HCEC 1CT (cell line): ENCODE results near the gene SORCS2.

Experiments
- DNase-seq: peaks from one replicate; pipeline ENCODE4 v3.0.0-alpha.2; 2017

Gene SORCS2

DNA sequence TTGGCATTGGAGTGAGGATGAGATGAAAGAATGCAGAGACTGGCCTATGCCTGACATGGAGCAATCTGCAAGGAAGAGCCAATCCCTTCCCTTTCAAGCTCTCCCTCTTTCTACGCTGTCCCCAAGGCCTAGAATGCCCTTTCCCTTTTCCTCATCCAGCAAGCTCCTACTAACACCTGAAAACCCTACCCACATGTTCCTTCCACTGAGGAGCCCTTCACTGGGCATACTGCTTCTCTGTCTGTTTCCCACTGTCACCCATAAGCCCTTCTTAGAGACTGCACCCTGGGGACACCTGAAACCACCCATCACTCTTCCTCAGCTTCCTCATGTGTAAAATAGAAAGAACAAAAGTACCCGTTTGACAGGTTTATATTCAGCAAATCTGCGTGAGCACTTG lies 492.0 kb downstream of the SORCS2 start:
- no peak for DNase-seq

DNA sequence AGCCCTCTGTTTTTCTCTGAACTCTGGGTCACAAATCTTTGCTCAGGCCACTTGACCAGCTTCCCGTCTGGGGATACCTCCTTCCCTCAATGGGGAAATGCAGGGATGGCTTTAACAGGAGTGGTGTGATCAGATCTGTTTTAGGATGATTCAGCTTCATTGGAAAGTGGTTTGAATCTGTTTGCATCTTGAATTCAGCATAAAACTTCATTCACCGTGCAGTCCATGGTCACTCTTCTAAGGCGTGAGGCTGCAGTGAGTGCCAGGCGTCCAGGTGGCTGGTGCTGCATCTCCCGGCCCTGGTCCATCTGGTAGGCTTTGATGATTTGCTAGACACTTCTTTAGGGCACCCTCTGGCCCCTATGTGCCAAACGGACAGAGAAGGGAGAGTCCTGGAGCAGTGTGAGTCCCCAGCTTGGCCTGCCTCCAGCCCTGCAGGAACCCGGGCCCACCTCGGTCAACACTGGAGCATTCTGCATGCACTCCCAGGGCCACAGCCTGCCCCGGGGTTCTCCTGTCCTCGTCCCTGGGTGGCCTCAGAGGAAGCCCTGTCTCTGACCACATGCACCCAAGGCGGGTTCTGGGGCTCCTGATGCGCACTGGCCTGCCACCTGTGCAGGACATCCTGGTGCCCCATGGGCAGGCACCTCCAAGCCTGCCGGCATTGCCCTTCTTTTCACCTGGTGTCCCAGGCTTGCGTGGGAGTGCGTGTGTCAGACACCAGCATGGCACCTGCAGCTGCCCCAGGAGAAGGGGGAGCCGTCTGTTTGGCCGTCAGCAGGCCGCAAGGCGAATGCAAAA lies 493.9 kb downstream of the SORCS2 start:
- no peak for DNase-seq

DNA sequence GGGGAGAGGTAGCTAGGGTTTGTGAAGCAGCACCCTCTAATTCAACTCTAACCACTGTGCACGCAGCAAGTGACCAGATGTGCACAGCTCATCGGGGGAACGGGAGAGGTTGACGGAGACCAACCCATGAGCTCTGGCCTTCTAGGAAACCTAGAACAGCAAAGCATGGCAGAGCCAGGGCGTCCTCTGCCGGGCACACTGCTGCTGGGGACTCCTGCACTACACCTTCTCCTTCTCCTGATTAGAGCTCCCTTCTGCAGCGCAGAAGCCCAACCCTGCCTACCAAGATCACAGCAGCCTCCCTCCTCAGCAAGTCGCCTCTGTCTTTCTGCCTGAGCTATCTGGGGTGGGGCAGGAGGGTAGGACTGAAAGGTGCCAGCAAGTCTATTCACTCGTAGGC lies 494.7 kb downstream of the SORCS2 start:
- DNase-seq = no peak

DNA sequence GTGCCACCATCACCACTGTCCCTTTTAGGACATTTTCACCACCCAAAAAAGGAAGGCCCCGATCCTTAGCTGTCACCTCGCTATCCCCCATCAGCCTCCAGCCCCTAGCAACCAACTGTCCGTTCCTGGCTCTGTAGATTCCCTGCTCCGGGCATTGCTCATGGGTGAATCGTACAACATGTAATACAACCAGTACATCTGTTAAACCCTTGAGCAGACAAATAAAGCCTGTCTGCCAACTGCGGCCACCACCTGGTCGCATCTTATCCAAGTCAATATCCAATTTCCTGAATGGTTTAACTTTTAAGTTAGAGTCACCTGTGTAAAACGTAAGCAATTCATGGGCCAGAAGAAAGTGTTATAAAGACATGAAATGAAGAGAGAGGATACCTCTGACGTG lies 495.5 kb downstream of the SORCS2 start:
- DNase-seq = no peak

DNA sequence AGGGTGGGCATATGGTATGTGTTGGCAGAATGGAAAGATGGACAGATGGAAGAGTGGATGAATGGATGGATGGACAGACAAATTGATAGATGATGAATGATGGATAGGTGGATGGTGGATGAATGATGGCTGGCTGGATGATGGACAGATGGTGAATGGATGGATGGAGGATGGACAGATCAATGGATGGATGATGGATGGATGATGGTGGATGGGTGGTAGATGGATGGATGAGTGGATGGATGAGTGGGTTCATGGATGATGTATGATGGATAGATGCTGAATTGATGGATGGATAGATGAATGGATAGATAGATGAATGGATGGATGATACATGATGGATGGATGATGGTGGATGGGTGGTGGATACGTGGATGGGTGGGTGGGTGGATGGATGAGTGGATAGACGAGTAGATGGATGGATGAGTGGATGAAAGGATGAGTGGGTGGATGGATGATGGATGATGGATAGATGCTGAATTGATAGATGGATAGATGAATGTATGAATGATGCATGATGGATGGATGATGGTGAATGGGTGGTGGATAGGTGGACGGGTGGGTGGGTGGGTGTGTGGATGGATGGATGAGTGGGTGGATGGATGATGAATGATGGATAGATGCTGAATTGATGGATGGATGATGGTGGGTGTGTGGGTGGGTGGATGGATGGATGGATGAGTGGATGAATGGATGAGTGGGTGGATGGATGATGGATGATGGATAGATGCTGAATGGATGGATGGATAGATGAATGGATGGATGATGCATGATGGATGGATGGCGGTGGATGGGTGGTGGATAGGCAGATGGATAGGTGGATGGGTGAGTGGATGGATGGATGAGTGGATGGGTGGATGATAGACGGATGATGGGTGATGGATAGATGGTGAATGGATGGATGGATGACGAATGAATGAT lies 497.7 kb downstream of the SORCS2 start:
- no peak for DNase-seq

DNA sequence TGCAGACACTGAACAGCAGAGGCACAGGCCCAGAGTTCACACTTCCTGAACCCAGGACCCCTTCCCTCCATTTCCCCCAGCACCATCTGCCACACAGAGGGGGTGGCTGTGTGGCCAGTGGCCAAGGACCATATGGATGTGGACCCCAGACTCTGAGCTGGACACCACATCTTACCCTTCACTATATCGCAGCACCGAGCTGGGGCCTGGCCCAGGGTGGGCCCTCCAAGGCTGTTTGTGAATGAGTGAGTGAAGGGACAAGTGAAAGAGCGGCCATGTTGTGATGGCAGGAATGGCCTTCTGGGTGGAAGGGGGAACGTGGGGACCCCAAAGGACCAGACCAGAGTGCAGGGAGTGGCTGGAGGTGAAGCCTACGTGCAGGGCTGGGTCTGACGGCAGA lies 498.7 kb downstream of the SORCS2 start:
- no peak for DNase-seq

DNA sequence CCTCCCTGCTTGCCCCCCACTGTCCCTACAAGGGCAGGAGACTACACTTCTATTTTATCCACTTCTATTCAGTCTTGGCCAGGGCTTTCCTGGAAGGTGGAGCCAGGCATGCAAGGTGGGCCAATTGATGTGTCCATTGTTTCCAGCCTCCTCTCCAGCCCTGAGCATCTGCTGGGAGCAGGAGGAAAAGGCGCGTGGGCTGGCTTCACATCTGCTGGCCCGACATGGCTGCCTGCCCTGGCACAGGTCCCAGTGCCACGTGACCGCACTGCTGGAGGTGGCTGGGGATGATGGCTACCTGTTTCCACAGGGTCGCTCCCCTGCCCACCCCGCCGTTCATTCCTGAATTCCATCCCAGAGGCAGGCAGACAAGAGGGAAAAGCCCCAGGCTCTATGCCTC lies 499.6 kb downstream of the SORCS2 start:
- DNase-seq = no peak

DNA sequence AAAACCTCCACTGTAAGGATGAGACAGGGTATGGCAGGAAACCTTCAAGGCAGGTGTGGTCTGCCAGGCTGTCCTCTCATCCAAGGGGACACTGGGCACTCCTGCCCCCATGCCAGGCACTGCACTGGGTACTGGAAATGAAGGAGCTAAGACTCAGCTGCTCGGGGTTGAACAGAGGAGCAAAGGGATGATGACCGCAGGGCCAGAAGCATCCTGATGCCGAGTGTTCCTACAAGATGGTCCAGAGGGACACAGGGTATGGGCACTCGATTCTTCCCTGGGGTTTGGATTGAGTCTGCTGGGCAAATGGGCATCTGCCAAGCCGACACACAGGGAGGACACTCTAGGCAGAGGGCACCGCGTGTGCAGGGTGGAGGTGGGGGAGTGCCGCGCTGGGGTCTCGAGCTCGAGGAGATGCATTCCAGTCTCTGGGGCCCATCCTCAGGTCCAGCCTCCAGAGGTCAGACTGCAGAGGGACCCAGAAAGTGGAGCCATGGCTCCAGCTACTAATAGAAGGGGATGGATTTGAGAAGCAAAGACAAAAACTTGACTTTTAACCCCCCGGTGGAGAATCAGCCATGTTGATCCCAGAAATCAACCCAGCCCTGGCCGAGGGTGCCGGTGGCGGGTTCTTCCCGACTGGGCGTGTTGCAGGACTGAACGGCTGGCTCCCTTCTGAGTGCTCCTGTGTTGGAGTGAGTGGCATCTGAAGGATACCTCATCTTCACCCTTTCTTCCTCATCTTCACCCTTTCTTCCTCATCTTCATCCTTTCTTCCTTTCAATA lies 500.3 kb downstream of the SORCS2 start:
- DNase-seq = no peak

DNA sequence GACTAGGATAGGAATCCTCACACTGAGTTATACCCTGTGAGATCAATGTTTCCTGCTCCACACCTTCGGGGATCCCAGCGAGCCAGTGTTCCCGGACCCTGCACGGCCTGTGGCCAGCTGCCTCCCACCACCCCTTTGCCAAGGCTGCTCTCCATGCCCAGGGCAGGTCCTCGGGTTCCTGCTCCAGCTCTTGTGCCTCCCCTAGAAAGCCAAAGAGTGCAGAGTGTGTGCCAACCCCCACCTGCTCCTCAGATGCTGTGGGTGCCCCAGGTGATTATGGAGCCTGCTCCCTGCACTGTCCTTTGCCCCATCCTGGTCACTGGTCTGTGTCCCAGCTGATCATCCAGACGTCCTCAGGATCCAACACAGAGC lies 500.9 kb downstream of the SORCS2 start:
- DNase-seq = no peak

DNA sequence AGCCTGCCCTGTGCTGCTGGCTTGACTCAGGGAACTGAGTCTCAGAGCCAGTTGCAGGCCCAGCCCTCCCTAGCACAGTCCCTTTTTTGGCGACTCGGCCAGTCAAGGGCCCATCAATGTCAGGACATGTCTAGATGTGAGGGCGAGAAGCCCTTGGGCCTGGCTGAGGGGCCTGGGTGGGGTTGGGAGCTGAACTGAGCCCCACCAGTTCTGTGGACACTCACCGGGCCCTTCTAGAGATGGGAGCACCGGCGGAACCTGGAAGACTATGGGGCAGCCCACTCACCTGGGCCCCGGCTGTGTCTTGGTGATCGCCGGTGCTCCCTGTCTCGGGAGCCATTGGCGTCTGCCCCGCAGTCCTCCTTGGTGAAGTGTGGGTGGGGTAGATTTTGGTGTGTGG lies 501.4 kb downstream of the SORCS2 start:
- no peak for DNase-seq

DNA sequence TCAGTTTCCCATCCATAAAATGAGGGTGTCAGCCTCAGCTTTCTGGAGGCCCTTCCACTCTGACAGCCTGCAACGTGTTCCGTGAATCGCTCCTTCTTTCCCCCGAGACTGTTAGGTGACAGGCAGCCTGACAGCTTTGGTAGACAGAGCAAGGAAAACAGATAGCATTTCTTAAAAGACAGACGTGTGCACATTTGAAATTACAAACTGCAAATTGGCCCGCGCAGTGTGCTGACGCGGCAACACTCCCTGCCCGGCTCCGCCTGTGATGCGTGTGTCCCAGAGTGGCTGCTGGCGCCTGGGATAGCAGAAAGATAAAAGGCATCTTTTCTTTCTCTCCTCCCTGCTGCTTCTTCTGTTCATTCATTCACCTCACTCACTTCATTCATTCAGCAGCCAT lies 502.0 kb downstream of the SORCS2 start:
- no peak for DNase-seq

DNA sequence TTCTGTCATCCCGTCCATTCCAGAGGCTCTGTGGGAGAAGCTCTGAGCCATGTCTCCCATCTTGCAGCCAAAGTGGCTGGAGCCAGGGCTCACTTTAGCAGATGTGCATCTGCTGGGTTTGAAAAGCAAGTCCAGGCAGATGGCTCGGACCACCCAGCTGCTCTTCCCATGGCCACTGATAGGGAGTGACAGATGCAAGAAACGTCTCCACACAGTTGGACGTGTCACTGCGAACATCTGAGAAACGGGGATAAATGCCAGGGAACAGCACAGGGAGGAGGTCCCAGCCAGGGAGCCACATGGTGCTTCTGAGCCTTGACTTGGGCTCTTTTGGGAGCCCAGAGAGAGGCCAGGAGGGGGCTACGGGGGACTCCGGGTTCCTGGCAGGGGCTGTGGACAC lies 505.0 kb downstream of the SORCS2 start:
- DNase-seq = no peak

DNA sequence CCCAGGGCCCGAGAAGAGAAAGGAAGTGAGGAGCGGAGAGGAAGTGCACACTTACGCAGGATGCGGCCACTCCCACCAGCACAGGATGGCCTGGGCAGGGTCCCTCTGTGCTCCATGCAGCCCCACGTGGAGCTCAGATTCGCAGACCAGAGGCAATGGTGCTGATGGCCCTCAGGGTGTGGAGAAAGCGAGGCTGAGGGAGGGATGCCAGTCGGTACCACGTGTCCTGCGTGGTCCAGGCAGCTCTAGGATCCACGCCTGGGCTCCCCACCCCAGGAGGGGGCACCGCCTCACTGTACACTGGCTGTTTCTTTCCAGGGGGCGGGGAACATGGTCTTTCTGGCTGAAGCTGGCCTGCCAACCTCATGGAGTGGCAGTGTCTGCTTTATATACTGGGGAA lies 505.5 kb downstream of the SORCS2 start:
- DNase-seq = no peak

DNA sequence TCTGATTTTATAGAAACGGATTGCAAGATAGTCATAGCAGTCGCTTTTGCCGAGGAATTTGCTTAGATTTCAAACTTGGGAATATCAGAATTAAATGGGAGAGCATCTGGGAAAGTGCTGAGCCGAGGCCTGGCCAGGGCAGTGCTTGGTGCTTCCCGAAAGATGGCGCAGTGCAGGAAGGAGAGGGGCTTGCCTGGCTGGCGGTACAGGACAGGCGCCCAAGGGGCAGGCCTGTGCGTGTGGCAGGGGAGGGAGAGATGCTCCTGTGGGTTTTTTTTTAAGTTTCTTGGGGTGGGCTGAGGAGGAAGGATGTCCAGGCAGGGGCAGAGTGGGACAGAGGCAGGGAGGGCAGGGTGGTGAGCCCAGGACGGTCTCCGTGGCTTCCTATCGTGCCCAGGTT lies 506.2 kb downstream of the SORCS2 start:
- no peak for DNase-seq

DNA sequence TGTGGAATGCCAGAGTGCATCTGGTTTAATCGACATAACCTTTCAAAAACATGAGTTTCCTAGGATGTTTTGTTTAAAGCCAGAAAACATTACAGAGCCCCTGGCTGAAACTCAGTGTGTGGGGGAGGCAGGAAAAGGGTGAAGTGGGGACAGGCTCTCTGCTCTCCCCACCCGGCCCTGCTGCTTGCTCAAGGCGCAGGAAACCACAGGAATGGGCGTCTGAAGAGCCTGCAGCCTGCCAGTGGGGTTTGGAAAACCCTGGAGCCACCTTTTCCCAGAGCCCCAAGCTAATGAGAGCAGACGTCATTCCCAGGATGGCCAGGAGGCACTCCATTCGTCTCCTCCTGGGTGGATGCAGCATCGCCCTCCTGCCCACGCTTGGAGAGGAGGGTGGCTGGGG lies 506.7 kb downstream of the SORCS2 start:
- no peak for DNase-seq

DNA sequence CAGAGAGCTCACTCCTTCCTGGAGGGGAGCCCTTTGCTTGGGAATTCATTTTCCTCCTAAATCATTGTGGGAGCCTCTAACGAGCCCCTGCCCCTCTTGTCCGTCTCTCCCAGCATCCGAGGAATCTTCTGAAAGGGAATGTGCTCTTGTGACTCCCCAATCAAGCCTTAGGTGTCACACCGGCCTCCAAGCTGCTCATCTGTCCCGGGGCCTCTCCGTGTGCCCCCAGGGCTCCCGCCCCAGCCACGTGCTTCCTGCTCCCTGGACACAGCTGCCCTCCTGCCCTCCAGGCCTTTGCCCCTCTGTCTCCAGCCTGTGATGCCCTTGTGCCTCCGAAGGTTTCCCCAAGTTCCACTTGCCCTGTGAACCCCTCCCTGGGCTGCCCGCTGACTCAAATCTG lies 507.5 kb downstream of the SORCS2 start:
- DNase-seq = no peak

DNA sequence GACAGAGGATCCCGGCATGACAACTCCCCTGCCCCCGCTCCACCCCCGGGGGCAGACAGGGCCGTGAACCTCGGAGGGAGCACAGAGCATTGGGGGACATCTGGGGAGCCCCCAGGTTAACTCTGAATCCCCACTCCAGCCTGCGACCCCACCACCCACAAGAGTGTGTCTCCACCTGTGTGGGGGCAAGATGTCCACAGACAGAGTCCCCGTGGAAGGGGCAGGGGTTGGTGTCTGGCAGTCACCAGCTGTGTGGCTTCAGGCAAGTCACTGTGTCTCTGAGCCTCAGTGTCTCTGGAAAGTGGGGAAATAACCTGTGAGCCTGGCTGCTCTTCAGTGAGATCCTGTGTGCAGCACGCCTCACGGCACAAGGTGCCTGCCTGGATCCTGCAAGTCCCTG lies 508.3 kb downstream of the SORCS2 start:
- no peak for DNase-seq

DNA sequence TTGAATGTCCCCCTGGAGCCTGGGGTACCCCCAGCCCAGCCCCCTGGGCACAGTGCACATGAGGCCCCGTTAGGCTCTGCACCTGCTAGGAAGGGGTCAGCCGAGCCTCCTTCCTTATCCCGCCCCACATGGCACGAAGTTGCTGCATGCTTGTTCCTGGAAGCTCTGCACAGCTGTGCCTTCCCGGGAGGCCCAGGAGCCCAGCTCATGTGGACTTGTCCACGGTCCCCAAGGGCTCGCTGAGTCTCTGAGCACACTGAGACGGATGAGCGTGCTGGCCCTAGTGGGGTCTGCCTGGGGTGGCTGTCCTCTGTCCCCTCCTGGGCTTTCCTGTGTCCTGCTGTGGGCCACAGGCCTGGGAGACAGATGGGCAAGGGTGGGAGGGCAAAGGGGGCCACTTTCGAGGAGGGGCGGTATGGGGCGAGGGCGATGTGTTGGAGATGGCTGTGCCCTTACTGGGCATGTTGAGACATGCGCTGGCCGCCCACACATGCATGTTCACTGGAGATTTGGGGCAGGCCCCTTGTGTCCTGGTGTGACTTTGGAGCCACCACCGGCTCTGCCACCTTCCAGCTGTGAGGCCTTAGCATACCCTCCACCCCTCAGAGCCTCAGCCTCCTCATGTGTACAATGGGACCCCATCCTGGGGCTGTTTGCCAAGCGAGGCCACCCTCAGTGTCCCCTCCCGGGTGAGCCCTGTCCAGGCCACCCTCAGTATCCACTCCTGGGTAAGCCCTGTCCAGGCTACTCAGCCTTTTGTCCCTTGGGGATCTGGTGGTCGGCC lies 509.7 kb downstream of the SORCS2 start:
- no peak for DNase-seq

DNA sequence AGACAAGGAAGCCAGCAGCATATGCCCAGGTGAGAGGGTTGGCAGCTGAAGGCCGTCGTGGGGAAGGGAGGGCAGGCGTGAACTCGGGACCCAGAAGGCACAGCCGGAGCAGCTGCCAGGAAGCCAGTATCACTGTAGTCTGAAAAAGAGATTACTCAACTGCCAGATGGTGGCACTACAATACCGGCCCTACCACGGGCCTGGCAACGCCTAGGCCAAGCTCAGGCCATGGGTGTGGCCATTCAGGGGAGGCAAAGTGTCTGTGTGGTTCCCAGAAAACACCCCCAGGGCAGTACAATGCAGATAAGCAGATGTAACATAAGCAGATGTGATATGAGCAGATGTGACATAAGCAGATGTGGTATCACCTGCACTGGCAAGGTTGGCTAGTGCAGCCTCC lies 511.4 kb downstream of the SORCS2 start:
- no peak for DNase-seq

DNA sequence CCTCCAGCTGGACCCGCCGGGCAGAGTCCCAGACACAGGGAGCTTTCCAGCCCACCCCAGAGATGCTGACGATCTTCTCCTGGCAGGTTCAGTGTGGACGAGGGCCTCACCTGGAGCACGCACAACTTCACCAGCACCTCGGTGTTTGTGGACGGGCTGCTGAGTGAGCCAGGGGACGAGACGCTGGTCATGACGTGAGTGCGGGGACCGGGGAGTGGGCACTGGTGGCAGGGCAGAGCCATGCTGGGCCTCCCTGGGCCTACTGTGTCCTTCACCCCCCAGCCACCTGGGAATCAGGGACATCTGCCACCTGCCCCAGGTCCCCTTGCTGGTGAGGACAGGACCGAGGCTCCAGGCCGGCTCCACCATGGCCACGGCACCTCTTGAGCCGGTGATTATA lies 511.8 kb downstream of the SORCS2 start:
- no peak for DNase-seq

DNA sequence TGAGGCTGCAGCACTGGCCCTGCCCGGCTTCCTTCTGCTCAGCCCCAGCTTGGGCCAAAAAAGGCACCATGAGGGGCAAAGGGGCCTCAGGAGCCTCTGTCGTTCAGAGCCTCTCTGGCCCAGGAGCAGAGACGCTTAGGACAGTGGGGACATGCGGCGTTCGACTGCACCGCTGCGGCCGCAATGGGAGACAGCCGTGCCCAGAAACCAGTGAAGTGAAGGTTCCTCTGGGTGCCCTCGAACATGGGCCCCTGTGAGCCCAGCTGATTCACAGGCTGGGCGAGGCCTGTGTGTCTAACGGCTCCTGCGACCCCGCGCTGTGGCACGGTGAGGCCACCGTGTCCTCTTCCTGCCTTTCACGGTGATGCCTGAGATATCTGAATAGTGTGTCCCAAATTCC lies 512.3 kb downstream of the SORCS2 start:
- DNase-seq = no peak

DNA sequence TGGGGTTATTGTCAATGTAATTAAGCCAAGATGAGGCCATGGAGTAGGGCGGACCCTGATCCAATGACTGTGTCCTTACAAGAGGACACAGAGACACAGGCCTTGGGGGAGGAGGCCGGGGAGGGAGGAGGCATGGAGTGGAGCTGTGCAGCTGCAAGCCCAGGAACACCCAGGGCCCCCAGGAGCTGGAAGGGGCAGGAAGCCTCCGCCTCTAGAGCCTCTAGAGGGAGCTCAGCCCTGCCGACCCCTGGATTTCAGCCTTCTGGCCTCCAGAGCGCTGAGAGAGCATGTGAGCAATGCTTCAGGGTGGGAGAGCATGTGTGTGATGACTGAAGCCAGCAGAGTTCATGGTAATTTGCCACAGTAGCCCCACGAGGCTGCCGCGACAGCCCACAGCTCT lies 512.7 kb downstream of the SORCS2 start:
- DNase-seq = no peak

DNA sequence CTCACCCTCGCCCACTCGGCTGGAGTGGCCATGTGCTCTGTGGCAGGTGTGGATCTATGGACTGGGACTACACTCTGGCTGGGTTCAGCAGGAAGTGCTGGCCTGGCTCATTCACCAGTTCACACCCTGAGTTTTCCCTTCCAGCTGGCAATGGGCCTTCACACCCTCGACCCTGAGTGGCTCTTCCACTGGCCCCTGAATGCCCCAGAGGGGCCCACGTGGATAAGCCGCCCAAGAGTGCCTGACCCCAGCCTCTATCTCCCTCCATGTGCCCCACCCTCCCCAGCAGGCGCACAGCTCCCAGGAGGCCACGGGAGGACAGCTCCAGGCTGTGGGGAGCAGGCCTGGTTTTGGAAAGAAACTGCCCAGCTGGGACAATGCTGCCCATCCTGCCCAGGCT lies 513.3 kb downstream of the SORCS2 start:
- no peak for DNase-seq
